Neutrophil (primary cell): ENCODE measurements around the gene GPR52.

Experiments
- H3K27ac ChIP-seq: fragments of 200-600 bp; sonication (generic); 2 replicates; pipeline ENCODE4 v1.5.1; 2016; ENCODE audit warnings: mild to moderate bottlenecking, moderate library complexity
- H3K27me3 ChIP-seq: fragments of 200-600 bp; sonication (generic); 2 replicates; pipeline ENCODE4 v1.6.0; 2016; ENCODE audit warnings: mild to moderate bottlenecking
- H3K36me3 ChIP-seq: fragments of 200-600 bp; sonication (generic); 2 replicates; pipeline ENCODE4 v1.5.1; 2017
- H3K4me1 ChIP-seq, 2 experiments: fragments of 200-600 bp in 1 of 2; sonication (generic) in 1 of 2; 1 replicate in 1 of 2; 2 replicates in 1 of 2; pipeline versions ENCODE4 v1.5.1 to v1.6.1; 2013 to 2016; ENCODE audit warnings: low read depth in 1 of 2, low read length in 1 of 2, mild to moderate bottlenecking in 1 of 2, moderate library complexity in 1 of 2; ENCODE audit not compliant: control insufficient read depth in 1 of 2, insufficient read depth in 1 of 2
- H3K4me3 ChIP-seq, 2 experiments: fragments of 200-600 bp in 1 of 2; sonication (generic) in 1 of 2; 1 replicate in 1 of 2; 2 replicates in 1 of 2; pipeline ENCODE4 v1.5.1; 2013 to 2016; ENCODE audit warnings: low read depth in 1 of 2, low read length in 1 of 2, mild to moderate bottlenecking in 1 of 2, moderate library complexity in 1 of 2
- H3K9me3 ChIP-seq: fragments of 200-600 bp; sonication (generic); 2 replicates; pipeline ENCODE4 v1.5.1; 2016
- CTCF ChIP-seq: fragments of 200-600 bp; sonication (generic); IDR thresholded peaks from 2 replicates; pipeline ENCODE4 v1.5.1; 2016; ENCODE audit warnings: antibody characterized with exemption

Gene GPR52

GRCh38 chr1:174447866-174448530, at the start of gene GPR52:
Gene GPR52 (plus strand): TSS chr1:174447964. CDS start chr1:174448112, 148 bp downstream.
- no peaks in the 10 kb centered on the region for H3K36me3 ChIP-seq
- TF ChIP-seq CTCF, result no peak
- no peaks in the 10 kb centered on the region for H3K27me3 ChIP-seq
- H3K4me3 ChIP-seq, result no peak within 1 kb of the TSS
- H3K27ac ChIP-seq, result no peak within 1 kb of the TSS
- H3K4me1 ChIP-seq, result no peaks in the 10 kb centered on the region
- H3K9me3 ChIP-seq, result no peaks in the 10 kb centered on the region

DNA sequence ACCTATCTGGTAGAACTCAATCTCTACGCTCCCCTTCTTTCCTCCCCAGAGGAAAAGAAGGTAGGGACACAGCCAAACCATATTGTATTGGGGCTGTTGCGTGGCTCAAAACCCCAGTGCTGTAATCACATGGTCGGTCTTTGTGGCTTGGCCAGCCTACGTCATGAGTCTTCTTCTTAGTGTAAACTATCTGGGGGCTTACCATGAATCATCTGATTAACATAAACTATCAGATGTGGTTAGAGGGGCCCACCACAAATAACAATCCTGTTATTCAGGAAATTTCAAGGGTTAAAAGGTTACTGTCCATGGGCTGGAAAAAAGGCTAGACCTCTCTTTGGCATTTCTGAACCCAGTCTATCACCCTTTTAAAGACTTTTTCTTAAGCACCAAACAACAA, 49.5 kb upstream of the GPR52 start:
- Histone ChIP-seq H3K27ac (no peak overlapping the region), H3K27me3 (no peaks in the 10 kb centered on the region), H3K4me3 (no peak overlapping the region), H3K36me3 (no peaks in the 10 kb centered on the region), H3K9me3 (no peaks in the 10 kb centered on the region), H3K4me1 (no peaks in the 10 kb centered on the region)
- TF ChIP-seq CTCF, result no peak

GRCh38 chr1:174399211-174399610, 48.6 kb upstream of the GPR52 start:
- no peaks in the 10 kb centered on the region for H3K27me3 ChIP-seq
- H3K27ac ChIP-seq, result no peak overlapping the region
- H3K4me1 ChIP-seq, result no peaks in the 10 kb centered on the region
- TF ChIP-seq CTCF, result no peak
- H3K4me3 ChIP-seq, result no peak overlapping the region
- H3K36me3 ChIP-seq, result no peaks in the 10 kb centered on the region
- no peaks in the 10 kb centered on the region for H3K9me3 ChIP-seq

- Histone ChIP-seq H3K4me1 (no peaks in the 10 kb centered on the region), H3K4me3 (no peak overlapping the region), H3K27me3 (no peaks in the 10 kb centered on the region), H3K9me3 (no peaks in the 10 kb centered on the region), H3K36me3 (no peaks in the 10 kb centered on the region), H3K27ac (no peak overlapping the region)
- no peak for TF ChIP-seq CTCF
These were observed 46.7 kb upstream of the GPR52 start for GRCh38 chr1:174401075-174401474.

DNA sequence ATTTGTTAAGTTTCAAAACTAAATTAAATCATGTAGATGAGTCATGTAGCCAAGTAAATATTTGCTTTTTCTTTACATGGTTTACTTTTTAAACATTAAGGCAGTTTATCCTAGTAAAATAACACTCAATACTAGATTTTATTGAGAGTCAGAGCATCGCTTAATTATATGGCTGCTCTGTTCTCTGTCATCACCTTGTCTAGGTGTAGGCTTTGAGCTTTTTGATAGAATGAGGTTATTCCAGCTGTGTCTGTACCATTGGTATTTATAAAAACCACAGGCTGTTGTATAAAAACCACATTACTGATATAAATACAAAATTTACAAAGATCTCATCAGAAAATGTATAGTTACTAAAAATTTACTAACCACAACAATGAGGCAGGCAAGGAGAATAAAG, 42.5 kb upstream of the GPR52 start:
- Histone ChIP-seq H3K36me3 (no peaks in the 10 kb centered on the region), H3K9me3 (no peaks in the 10 kb centered on the region), H3K27me3 (no peaks in the 10 kb centered on the region), H3K4me3 (no peak overlapping the region), H3K27ac (no peak overlapping the region), H3K4me1 (no peaks in the 10 kb centered on the region)
- TF ChIP-seq CTCF, result no peak

GRCh38 chr1:174406421-174406820, 41.3 kb upstream of the GPR52 start:
- no peaks in the 10 kb centered on the region for H3K27me3 ChIP-seq
- no peaks in the 10 kb centered on the region for H3K36me3 ChIP-seq
- H3K27ac ChIP-seq, result no peak overlapping the region
- no peak overlapping the region for H3K4me3 ChIP-seq
- no peaks in the 10 kb centered on the region for H3K4me1 ChIP-seq
- TF ChIP-seq CTCF, result no peak
- H3K9me3 ChIP-seq, result no peaks in the 10 kb centered on the region
